Natural killer cell (primary cell): ENCODE results near the gene FGGY. TPM values are rescaled to one million over a fixed set of nuclear protein-coding genes. Genes with fewer than 3 reads are reported as not detected.

ENCODE experiments used
- ATAC-seq, 3 donors: fragments of 150-1000 bp in 2 of 3; fragments of 200-7000 bp in 1 of 3; cut with Tn5 transposase; 1 replicate in 1 of 3; 2 replicates in 2 of 3; pipeline ENCODE4 v1.10.0; 2021; ENCODE audit warnings: mild to moderate bottlenecking in 2 of 3, moderate library complexity in 2 of 3
- DNase-seq, 2 donors: peaks; one replicate each; pipeline versions ENCODE4 v3.0.0 to v3.0.0-alpha.2; 2013 to 2021; ENCODE audit warnings: mixed read lengths in 1 of 2
- H3K27ac ChIP-seq: one replicate; pipeline ENCODE4 v1.5.1; 2013; ENCODE audit warnings: mild to moderate bottlenecking, low read length
- H3K27me3 ChIP-seq: one replicate; pipeline ENCODE4 v1.6.1; 2013; ENCODE audit warnings: low read length; ENCODE audit not compliant: control insufficient read depth, insufficient read depth
- H3K36me3 ChIP-seq: one replicate; pipeline ENCODE4 v1.6.1; 2013; ENCODE audit warnings: low read length; ENCODE audit not compliant: control insufficient read depth, insufficient read depth
- H3K4me1 ChIP-seq: one replicate; pipeline ENCODE4 v1.6.1; 2013; ENCODE audit warnings: low read length; ENCODE audit not compliant: control insufficient read depth, insufficient read depth
- H3K4me3 ChIP-seq: one replicate; pipeline ENCODE4 v1.5.1; 2013; ENCODE audit warnings: low read length
- H3K9me3 ChIP-seq: one replicate; pipeline ENCODE4 v1.6.1; 2013; ENCODE audit warnings: low read length; ENCODE audit not compliant: control insufficient read depth, insufficient read depth
- H3K27ac Mint-ChIP-seq, 2 donors: one replicate each; pipeline ENCODE4 v1.8.0; 2022; ENCODE audit warnings: mild to moderate bottlenecking in 2 of 2, mixed read lengths in 2 of 2, moderate library complexity in 1 of 2
- H3K27me3 Mint-ChIP-seq, 2 donors: one replicate each; pipeline ENCODE4 v1.8.0; 2022; ENCODE audit warnings: low read depth in 2 of 2, mixed read lengths in 2 of 2
- H3K36me3 Mint-ChIP-seq: one replicate; pipeline ENCODE4 v1.8.0; 2022; ENCODE audit warnings: mixed read lengths
- H3K4me1 Mint-ChIP-seq, 2 donors: one replicate each; pipeline ENCODE4 v1.8.0; 2022; ENCODE audit warnings: mixed read lengths in 2 of 2
- H3K4me3 Mint-ChIP-seq: one replicate; pipeline ENCODE4 v1.8.0; 2022; ENCODE audit warnings: mild to moderate bottlenecking, moderate library complexity, mixed read lengths
- H3K9me3 Mint-ChIP-seq, 2 donors: one replicate each; pipeline ENCODE4 v1.8.0; 2022; ENCODE audit warnings: mixed read lengths in 2 of 2
- CTCF ChIP-seq: fragments of 200-600 bp; IDR thresholded peaks from one replicate; pipeline ENCODE4 v1.8.0; 2022; ENCODE audit warnings: antibody characterized with exemption
- WGBS: methylation state at CpG from one replicate; pipeline ENCODE4 v1.1.7; 2013; ENCODE audit warnings: missing lambda C conversion rate; ENCODE audit not compliant: insufficient coverage; 5-methylcytosine and 5-hydroxymethylcytosine counted together
- intact Hi-C: fragments of 100-400 bp; cut with micrococcal nuclease; formaldehyde crosslinking; loops from one replicate; pipeline ENCODE4 v1.14.2; 2022
- total RNA-seq, 4 donors: library from RNA; stranded (reverse); fragments of 120-200 nt in 1 of 4; gene quantifications; one replicate each; pipeline versions ENCODE4 v1.2.3 to v1.2.4, GENCODE V29; 2013 to 2022

The FGGY gene
- total RNA-seq, 3 donors from 2014 or later (not counting 1 experiment from before 2014, with no cell fraction given): 21.8 to 31.5 (median 21.8) TPM

DNA sequence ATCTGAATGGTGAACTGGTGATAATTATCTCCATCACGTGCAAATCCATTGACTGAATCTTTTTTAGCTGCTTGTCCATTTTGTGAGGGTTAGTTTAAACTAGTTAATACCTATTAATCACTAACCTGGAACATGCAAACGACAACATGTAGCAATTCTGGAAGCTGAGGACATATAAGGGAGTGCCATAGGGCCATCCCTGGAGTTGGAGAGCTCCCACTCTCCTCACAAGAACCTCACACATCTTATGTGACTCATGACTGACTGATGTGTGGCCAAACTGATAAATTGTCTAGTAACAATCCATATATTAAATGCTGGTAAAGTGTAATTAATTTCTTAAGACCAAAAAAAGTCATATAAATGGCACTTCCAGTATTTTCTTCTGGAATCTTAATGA lies 454.9 kb downstream of the FGGY start:
- Mint-ChIP-seq H3K9me3 (no peaks in the 10 kb centered on the region), H3K36me3 (no peaks in the 10 kb centered on the region), H3K27ac (no peak overlapping the region), H3K27me3 (no peaks in the 10 kb centered on the region), H3K4me3 (no peak overlapping the region), H3K4me1 (no peaks in the 10 kb centered on the region)
- Histone ChIP-seq H3K27me3 (no peaks in the 10 kb centered on the region), H3K27ac (no peak overlapping the region), H3K9me3 (no peaks in the 10 kb centered on the region), H3K4me3 (no peak overlapping the region), H3K4me1 (no peaks in the 10 kb centered on the region), H3K36me3 (no peaks in the 10 kb centered on the region)
- DNase-seq (no peak), ATAC-seq (no peak)
- TF ChIP-seq CTCF: no peak
- 86% methylated on average over 1 of the region's 2 CpGs for WGBS
- intact Hi-C loops: no loop called here

DNA sequence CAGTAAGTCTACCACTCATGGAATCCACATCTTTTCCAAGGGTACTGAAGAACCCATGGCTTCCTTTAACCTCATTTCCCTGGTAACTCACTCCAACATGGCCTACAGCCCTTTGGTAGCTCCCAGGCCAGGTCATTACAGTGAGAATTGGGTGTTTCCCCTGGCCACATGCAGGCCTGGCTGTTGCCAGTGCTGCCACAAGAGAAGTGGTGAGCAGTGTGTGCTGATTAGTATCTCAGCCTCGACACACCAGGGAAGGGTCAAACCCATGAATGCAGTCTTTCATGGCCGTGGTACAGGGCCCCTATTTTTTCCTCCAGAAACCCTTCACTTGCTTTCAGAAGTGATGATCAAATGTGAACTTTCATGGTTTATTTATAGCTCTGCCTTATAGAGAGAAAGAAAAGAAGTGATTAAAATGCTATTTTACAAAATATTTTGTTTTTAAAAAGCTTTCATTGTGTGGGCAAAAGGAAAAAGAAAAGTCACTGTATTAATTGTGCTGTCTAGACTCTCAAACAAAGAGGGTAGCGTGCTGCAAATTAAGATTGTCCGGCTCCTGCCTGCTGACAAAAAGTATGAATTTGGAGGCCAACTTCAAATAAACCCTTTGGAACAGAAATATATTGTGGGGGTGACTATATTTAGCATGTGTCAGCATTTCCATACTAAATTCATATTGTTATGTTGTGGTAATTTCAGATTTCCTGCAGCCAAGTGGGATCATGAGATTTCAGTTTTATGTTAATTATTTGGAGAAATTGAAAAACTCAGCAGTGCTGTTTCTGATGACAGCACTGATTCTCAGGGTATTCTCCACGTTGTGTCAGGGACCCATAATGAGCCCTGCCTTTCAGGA lies 455.9 kb downstream of the FGGY start:
- Mint-ChIP-seq H3K27me3 (no peaks in the 10 kb centered on the region), H3K9me3 (no peaks in the 10 kb centered on the region), H3K4me3 (no peak overlapping the region), H3K4me1 (no peaks in the 10 kb centered on the region), H3K27ac (no peak overlapping the region), H3K36me3 (no peaks in the 10 kb centered on the region)
- H3K27ac ChIP-seq: no peak overlapping the region
- H3K4me3 ChIP-seq: no peak overlapping the region
- WGBS: 76% methylated on average over 5 of the region's 5 CpGs
- no peaks in the 10 kb centered on the region for H3K4me1 ChIP-seq
- TF ChIP-seq CTCF: no peak
- no peak for ATAC-seq
- DNase-seq: no peak
- H3K27me3 ChIP-seq: no peaks in the 10 kb centered on the region
- no peaks in the 10 kb centered on the region for H3K9me3 ChIP-seq
- intact Hi-C loops: no loop called here
- H3K36me3 ChIP-seq: no peaks in the 10 kb centered on the region

DNA sequence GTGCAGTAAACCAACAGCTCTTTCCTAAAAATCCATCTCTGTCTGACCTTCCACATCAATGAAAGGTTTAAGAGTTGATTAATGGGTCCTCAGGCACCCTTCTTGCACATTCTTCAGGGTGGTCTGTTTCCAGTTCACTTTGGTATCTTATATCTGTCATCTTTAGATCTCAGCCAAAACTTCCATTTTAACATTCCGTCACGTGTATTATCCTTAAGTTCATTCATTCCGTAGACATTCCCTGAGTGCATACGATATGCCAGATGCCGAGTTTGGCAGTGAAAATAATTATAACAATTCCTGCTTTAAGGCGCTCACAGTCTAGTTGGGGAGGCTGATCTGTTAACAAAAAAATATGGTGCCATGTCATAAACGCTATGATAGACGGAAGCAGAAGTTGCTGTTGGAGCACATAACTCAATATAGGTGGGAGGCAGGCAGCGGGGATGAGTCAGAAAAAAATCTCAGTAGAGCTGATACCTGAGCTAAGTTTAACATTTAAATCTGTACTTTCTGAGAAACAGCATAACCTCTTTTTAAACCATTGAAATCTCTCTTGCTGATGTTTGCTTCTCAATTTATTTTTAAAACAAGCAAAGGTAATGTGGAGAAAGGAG lies 458.3 kb downstream of the FGGY start:
- Mint-ChIP-seq H3K9me3 (no peaks in the 10 kb centered on the region), H3K27me3 (peaks cover 0 to 2% of the 10 kb centered on the region in 2 donors), H3K36me3 (no peaks in the 10 kb centered on the region), H3K4me3 (no peak overlapping the region), H3K4me1 (peaks cover 0 to 11% of the 10 kb centered on the region in 2 donors), H3K27ac (no peak overlapping the region)
- ATAC-seq: no peak
- H3K36me3 ChIP-seq: no peaks in the 10 kb centered on the region
- intact Hi-C loops: loop anchor here (5.0 kb wide), 1 partner anchor 1238 kb away; no protein-coding TSS in a partner anchor
- no peak for DNase-seq
- no peak overlapping the region for H3K4me3 ChIP-seq
- no peaks in the 10 kb centered on the region for H3K27me3 ChIP-seq
- WGBS: 94% methylated on average over 9 of the region's 9 CpGs
- TF ChIP-seq CTCF: no peak
- no peaks in the 10 kb centered on the region for H3K9me3 ChIP-seq
- no peak overlapping the region for H3K27ac ChIP-seq
- peaks cover 5% of the 10 kb centered on the region for H3K4me1 ChIP-seq
